Calu3 (cell line): Measurements from ENCODE around the gene ATOH8. TPM values are rescaled to one million over a fixed set of nuclear protein-coding genes. Genes with fewer than 3 reads are reported as not detected.

Source experiments
- BruUV-seq: library from RNA; stranded (reverse); fragments of 400-500 nt; replicated peaks from 2 replicates; lab custom pipeline; 2021; lab: Mats Ljungman, UMichigan
- CTCF ChIA-PET: fragments of 300-600 bp; sonication (Branson Sonifier 250); formaldehyde crosslinking; loops from one replicate; lab custom pipeline; 2022; ENCODE audit warnings: antibody characterized with exemption; lab: Charles Lee
- DNase-seq: peaks from one replicate; pipeline ENCODE4 v3.0.0; 2022
- H3K27ac Mint-ChIP-seq: one replicate; pipeline ENCODE4 v1.8.0; 2022; ENCODE audit warnings: mixed read lengths; ENCODE audit not compliant: unreplicated experiment
- H3K27me3 Mint-ChIP-seq: one replicate; pipeline ENCODE4 v1.8.0; 2022; ENCODE audit warnings: mixed read lengths; ENCODE audit not compliant: unreplicated experiment
- H3K36me3 Mint-ChIP-seq: one replicate; pipeline ENCODE4 v1.8.0; 2022; ENCODE audit warnings: mild to moderate bottlenecking, moderate library complexity, mixed read lengths; ENCODE audit not compliant: insufficient read depth, unreplicated experiment
- H3K4me1 Mint-ChIP-seq: one replicate; pipeline ENCODE4 v1.8.0; 2022; ENCODE audit warnings: mild to moderate bottlenecking, low read depth, mixed read lengths; ENCODE audit not compliant: unreplicated experiment
- H3K4me3 Mint-ChIP-seq: one replicate; pipeline ENCODE4 v1.8.0; 2022; ENCODE audit warnings: mild to moderate bottlenecking, low read depth, moderate library complexity, mixed read lengths; ENCODE audit not compliant: unreplicated experiment
- H3K9me3 Mint-ChIP-seq: one replicate; pipeline ENCODE4 v1.8.0; 2022; ENCODE audit warnings: low read depth, mixed read lengths; ENCODE audit not compliant: unreplicated experiment
- CTCF ChIP-seq: fragments of 200-600 bp; IDR thresholded peaks from one replicate; pipeline ENCODE4 v1.8.0; 2022; ENCODE audit warnings: antibody characterized with exemption; ENCODE audit not compliant: unreplicated experiment
- intact Hi-C: fragments of 100-400 bp; cut with micrococcal nuclease; formaldehyde crosslinking; loops from one replicate; pipeline ENCODE4 v1.10.0; 2022; ENCODE audit not compliant: unreplicated experiment
- total RNA-seq: library from RNA; stranded (reverse); gene quantifications from 2 replicates; pipeline ENCODE4 v1.2.3, GENCODE V29; 2022

The ATOH8 gene
- total RNA-seq, 1 experiment from 2014 or later = 0.19 TPM

- Mint-ChIP-seq H3K27me3 (peaks cover 41% of the 10 kb centered on the region), H3K27ac (no peak overlapping the region), H3K36me3 (no peaks in the 10 kb centered on the region), H3K4me1 (peaks cover 11% of the 10 kb centered on the region), H3K4me3 (no peak overlapping the region), H3K9me3 (peaks cover 4% of the 10 kb centered on the region)
- intact Hi-C loops = no loop called here
- BruUV-seq = no TSS peak
- no peak for TF ChIP-seq CTCF
- CTCF ChIA-PET = no interaction called here
- DNase-seq = no peak
These were observed 37.4 kb upstream of the ATOH8 start for GRCh38 chr2:85716346-85716914.

GRCh38 chr2:85717308-85718008 is 36.3 kb upstream of the ATOH8 start:
- H3K36me3 Mint-ChIP-seq = no peaks in the 10 kb centered on the region
- intact Hi-C loops = no loop called here
- peaks cover 43% of the 10 kb centered on the region for H3K27me3 Mint-ChIP-seq
- CTCF ChIA-PET = no interaction called here
- no peak for TF ChIP-seq CTCF
- no peak overlapping the region for H3K4me3 Mint-ChIP-seq
- no peak overlapping the region for H3K27ac Mint-ChIP-seq
- H3K4me1 Mint-ChIP-seq = peaks cover 11% of the 10 kb centered on the region
- no peak for DNase-seq
- H3K9me3 Mint-ChIP-seq = peaks cover 4% of the 10 kb centered on the region
- no TSS peak for BruUV-seq

- Mint-ChIP-seq H3K4me1 (peaks cover 11% of the 10 kb centered on the region), H3K36me3 (no peaks in the 10 kb centered on the region), H3K9me3 (peaks cover 4% of the 10 kb centered on the region), H3K4me3 (no peak overlapping the region), H3K27ac (no peak overlapping the region), H3K27me3 (peaks cover 43% of the 10 kb centered on the region)
- CTCF ChIA-PET = no interaction called here
- no TSS peak for BruUV-seq
- TF ChIP-seq CTCF = no peak
- intact Hi-C loops = no loop called here
- no peak for DNase-seq
These were observed 35.8 kb upstream of the ATOH8 start for GRCh38 chr2:85718009-85718391.

GRCh38 chr2:85718885-85719492 is 34.8 kb upstream of the ATOH8 start:
- no TSS peak for BruUV-seq
- Mint-ChIP-seq H3K27me3 (peaks cover 51% of the 10 kb centered on the region), H3K4me3 (no peak overlapping the region), H3K27ac (no peak overlapping the region), H3K36me3 (no peaks in the 10 kb centered on the region), H3K9me3 (peaks cover 4% of the 10 kb centered on the region), H3K4me1 (peaks cover 2% of the 10 kb centered on the region)
- CTCF ChIA-PET = interaction anchor here (0.7 kb wide), 1 partner anchor 80 kb away, joined by 6 read pairs; no protein-coding TSS in a partner anchor
- DNase-seq = no peak
- TF ChIP-seq CTCF = no peak
- intact Hi-C loops = no loop called here
